ENCODE data around the gene GFOD1.
"Not testable (repeated sequence)": the region's sequence is repeated elsewhere in the genome, so short reads cannot be mapped to it uniquely, and the experiment has no call there.

Gene GFOD1

GRCh38 chr6:13462458-13463327 lies 24.7 kb downstream of the GFOD1 start:
- DNase-seq = no peak

- no peak for DNase-seq
These were observed 25.6 kb downstream of the GFOD1 start for GRCh38 chr6:13461805-13462204.

GRCh38 chr6:13461307-13461706 lies 26.1 kb downstream of the GFOD1 start:
- DNase-seq = no peak

- DNase-seq = not testable (repeated sequence)
These were observed 27.1 kb downstream of the GFOD1 start for GRCh38 chr6:13460289-13460688.

- no peak for DNase-seq
These were observed 29.8 kb downstream of the GFOD1 start for GRCh38 chr6:13457577-13457976.

- DNase-seq = no peak
These were observed 31.8 kb downstream of the GFOD1 start for GRCh38 chr6:13455552-13455966.

- peak; percentile 70 for DNase-seq
These were observed 32.8 kb downstream of the GFOD1 start for GRCh38 chr6:13454286-13455221.

GRCh38 chr6:13453771-13454251 lies 33.6 kb downstream of the GFOD1 start:
- peak; percentile 48 for DNase-seq

- no peak for DNase-seq
These were observed 34.2 kb downstream of the GFOD1 start for GRCh38 chr6:13453153-13453552.

GRCh38 chr6:13452346-13453117 lies 34.9 kb downstream of the GFOD1 start:
- no peak for DNase-seq

GRCh38 chr6:13451181-13451895 lies 36.1 kb downstream of the GFOD1 start:
- no peak for DNase-seq

- no peak for DNase-seq
These were observed 36.8 kb downstream of the GFOD1 start for GRCh38 chr6:13450628-13451027.

- no peak for DNase-seq
These were observed 39.3 kb downstream of the GFOD1 start for GRCh38 chr6:13447949-13448724.

- DNase-seq = no peak
These were observed 41.0 kb downstream of the GFOD1 start for GRCh38 chr6:13446381-13446780.

- DNase-seq = no peak
These were observed 41.7 kb downstream of the GFOD1 start for GRCh38 chr6:13445744-13446115.

GRCh38 chr6:13445005-13445743 lies 42.2 kb downstream of the GFOD1 start:
- no peak for DNase-seq

GRCh38 chr6:13444604-13445003 lies 42.8 kb downstream of the GFOD1 start:
- no peak for DNase-seq

- DNase-seq = not testable (repeated sequence)
These were observed 43.4 kb downstream of the GFOD1 start for GRCh38 chr6:13443978-13444377.

- no peak for DNase-seq
These were observed 45.6 kb downstream of the GFOD1 start for GRCh38 chr6:13441778-13442177.

- DNase-seq = no peak
These were observed 47.8 kb downstream of the GFOD1 start for GRCh38 chr6:13439644-13440043.

- no peak for DNase-seq
These were observed 49.3 kb downstream of the GFOD1 start for GRCh38 chr6:13438126-13438525.
